GM19240 (cell line): ENCODE measurements around the gene TMEM138.

Source experiments
- DNase-seq: peaks from one replicate; pipeline ENCODE4 v3.0.0; 2011; ENCODE audit warnings: low spot score; ENCODE audit not compliant: insufficient read length

The TMEM138 gene

DNA sequence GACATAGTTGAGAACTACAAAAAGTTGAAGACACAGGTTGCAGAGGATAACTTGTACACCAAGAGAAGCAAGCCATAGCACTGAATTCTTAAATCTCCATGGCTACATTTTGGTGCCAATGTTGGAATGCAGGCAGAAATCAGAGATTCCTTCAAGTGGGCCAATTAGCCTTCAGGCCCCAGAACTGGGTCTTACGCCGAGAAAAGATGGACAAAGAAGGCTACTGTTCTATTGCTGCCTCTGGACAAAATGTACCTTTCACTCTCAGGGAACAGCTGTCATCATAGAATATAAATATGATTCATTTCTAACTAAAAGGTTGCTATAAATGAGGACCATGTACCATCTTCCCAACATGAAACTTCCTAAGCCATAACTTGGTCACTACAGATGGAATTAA lies 43.9 kb downstream of the TMEM138 start:
- no peak for DNase-seq

DNA sequence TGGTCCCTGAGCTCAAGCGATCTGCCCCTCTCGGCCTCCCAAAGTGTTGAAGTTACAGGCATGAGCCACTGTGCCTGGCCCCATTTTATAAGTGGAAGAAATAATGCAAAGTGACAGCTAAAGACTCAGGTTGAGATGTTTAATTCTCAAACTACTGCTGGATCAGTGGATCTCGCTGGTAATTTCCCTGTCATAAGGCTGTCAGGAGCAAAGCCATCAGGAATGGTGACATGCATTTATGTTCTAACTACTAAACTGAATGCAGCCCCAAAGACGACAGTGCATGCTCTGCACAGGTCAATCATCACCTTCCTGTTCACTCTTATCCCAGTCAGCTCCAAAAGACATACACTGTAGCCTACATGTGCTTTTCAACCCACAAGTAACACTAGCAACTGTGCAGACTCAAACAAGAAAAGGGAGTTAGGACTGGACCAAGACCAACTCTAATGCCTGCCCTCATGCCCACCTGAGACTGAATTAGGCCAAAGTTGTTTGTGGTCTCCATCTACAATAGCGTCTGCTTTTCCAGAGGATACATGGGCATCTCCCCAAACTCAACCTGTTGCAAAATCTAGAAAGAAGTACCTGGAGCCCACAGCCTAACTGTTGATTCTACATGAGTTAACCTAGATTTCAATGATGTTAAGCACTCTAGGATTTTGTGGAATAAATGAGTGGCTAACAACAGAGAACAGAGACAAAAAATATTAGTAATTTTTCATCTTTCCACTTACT lies 45.0 kb downstream of the TMEM138 start:
- no peak for DNase-seq

DNA sequence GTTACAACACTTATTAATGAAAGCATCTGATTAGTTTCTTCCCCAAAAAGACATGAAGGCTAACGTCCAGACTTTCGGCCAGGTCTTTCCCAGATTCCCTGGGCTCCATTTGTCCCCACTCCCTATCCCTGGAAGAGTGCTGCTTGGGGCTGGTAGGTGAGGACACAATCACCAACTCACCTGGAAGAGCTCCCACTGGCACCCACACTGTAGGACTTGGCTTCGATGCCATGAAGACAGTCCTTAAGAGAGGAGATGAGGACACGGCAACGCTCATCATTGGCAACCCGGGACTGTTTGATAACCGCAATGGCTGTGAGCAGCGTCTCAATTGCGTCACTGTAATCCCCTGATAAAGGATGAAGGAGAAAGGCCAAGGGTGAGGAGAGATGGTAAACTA lies 49.4 kb downstream of the TMEM138 start:
- DNase-seq = no peak

DNA sequence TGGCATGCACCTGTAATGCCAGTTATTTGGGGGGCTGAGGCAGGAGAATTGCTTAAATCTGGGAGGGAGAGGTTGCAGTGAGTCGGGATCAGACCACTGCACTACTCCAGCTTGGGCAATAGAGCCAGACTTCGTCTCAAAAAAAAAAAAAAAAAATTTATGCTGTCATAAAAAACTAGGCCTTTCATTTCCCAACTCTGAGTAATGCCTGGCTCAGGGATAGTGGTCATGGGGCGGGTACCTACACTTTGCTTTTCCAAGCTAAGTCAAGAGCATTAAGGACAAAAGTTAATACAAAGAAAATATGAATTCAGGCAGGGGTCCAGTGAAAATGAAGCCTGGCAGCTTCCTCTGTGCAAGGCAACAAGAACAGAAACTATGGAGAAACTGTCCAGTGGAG lies 51.3 kb downstream of the TMEM138 start:
- no peak for DNase-seq

DNA sequence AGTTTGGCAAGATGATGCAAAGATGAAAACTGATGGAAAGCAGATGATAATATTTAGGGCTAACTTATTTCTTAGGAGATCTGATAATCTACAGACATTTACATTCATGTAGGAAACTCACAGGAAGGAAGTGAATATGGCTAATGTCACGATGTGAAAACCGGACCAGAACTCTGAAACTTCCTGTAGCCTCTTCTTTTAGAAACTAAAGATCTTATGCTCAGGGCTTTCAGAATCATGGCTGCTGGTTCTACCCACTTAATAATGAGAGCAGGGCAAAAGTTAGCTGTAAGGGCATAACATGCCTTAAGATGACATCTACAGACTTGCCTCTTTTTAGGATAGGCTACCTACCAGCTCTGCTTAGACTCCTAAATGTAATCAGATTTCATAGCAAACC lies 52.4 kb downstream of the TMEM138 start:
- DNase-seq = no peak

DNA sequence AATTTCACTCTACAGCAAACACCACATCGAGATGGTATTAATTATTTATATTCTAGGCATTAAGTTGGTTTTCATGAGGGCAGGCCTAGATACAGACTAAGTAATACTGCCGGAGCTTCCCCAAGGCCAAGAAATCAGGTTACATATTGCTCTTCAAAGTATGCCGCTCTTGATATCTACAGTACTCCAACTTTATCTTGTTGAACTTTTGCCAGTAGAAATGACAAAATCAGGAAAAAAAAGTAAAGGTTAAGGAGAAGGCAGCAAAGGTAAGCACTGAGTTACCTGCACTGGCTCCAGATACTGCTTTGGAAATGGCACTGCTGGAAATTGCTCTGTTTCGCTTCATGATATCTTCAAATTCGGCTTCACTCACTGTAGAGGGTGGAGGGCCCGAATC lies 53.2 kb downstream of the TMEM138 start:
- DNase-seq = no peak

DNA sequence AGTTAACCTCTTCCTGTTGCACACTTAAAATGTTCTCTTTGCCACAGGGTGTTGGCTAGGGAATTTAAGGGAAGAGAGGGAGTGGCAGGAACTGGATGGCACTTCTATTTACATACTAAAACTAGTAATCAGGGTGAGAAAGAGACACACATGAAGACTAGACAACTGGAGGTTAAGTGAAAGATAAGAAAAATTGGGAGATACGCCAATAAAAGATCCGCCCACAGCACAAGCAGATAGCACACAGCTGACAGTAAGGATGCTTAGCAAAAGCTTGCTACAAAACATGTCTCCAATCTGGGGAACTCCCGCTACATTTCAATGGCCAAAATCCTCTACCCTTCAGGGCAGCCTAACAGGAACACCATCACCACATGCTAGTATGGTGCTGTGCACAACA lies 54.8 kb downstream of the TMEM138 start:
- no peak for DNase-seq

DNA sequence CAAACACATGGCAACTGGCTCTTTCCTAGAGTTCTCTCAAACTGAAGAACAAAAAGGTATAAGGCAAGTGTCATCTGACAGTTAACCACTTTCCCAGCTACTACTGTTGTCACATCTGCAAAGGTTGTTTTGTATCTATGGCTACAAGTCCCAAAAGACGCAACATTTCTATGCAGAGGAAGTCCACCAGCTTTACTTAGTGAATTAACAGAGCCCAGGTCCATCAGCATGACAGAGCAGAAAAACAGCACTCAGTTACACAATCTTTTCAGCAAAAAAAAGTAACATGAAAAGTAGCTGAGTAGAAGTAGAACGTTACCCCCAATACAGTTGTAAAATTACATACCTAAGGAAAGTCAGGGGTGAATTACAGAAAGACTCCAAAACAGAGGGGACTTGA lies 55.5 kb downstream of the TMEM138 start:
- no peak for DNase-seq

DNA sequence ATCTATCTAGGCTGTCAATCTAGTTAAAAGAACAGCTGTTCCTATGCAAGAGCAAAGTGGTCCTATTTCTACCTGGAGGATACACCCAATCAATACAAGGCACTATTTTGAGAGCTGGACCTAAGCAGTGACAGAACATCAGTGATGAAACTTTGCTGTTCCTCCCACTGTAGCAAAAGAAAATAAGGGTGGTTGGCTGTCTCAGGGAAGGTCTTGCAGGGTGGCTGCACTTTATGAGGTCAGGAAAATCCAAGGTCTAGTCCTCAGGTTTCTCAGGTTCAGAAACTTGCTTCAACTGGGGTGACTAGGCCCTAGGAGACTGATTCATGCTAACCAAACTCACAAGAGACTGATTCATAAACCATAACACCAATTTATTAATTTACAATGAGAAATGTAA lies 56.0 kb downstream of the TMEM138 start:
- no peak for DNase-seq
